HG02938 (cell line): ENCODE measurements around the gene PRSS50.
"Not testable (repeated sequence)": the region's sequence is repeated elsewhere in the genome, so short reads cannot be mapped to it uniquely, and the experiment has no call there.

Source experiments
- ATAC-seq: cut with Tn5 transposase; IDR thresholded peaks from one replicate; pipeline ENCODE4 v1.9.1; 2021; ENCODE audit warnings: mild to moderate bottlenecking, moderate library complexity; ENCODE audit not compliant: unreplicated experiment

Gene PRSS50

GRCh38 chr3:46709721-46710120 lies 7.9 kb downstream of the PRSS50 start:
- no peak for ATAC-seq

GRCh38 chr3:46709157-46709654 lies 8.5 kb downstream of the PRSS50 start:
- no peak for ATAC-seq

DNA sequence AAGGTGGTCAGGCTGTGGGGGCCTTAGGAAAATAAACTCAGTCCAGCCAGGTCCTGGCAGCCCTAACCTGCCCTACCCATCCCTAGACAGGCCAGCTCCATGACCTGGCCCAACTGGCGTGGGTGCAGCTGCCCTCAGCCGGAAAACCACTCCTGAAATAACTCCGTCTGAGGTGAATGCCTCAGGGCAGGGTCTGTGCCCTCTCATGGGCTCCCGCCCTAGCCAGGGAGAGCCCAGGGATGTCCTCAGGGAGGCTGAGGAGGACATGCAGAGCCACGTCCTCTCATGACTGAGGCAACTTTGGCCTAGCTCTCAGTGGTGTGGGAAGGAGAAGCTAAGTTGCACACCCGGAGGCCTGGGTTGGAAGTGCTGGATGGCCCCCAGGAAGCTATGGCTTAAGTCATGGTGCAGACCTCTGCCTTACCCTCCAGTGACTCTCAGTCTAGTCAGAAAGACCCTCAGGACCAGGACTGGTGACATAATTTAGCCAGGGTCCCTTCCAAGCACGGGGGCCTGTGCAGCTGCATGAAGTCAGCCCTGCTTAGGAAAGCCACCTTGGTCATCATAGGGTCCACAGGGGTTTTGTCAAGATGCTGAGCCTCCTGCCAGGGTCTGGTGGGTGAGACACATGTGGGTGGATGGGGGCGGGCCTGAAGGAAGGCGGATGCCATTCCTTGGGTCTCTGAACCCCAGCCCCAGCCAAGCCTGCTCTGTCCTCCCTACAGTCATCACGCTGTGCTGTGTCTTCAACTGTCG lies 9.1 kb downstream of the PRSS50 start:
- ATAC-seq: no peak

DNA sequence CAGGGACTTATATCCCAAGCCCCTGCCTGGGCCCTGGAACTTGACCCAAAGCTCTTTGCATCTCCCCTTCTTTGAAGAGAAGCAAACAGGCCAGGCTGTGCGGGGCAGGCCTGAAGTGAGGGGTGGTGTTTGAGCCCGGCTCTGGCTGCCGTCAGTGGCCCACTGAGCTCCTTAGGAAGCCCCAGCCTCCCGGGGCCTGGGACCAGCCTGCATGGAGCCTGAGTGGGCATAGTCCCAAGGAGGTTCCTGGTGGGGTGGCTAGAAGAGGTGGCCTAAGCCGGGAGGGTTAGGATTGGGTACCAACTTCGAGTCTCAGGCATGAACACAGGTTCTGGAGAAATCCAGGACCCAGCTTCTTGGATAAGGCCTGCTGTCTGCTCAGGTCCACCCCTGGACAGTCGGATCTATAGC lies 10.1 kb downstream of the PRSS50 start:
- no peak for ATAC-seq

- ATAC-seq: no peak
These were observed 10.7 kb downstream of the PRSS50 start for GRCh38 chr3:46706771-46707582.

- no peak for ATAC-seq
These were observed 11.7 kb downstream of the PRSS50 start for GRCh38 chr3:46705751-46706552.

DNA sequence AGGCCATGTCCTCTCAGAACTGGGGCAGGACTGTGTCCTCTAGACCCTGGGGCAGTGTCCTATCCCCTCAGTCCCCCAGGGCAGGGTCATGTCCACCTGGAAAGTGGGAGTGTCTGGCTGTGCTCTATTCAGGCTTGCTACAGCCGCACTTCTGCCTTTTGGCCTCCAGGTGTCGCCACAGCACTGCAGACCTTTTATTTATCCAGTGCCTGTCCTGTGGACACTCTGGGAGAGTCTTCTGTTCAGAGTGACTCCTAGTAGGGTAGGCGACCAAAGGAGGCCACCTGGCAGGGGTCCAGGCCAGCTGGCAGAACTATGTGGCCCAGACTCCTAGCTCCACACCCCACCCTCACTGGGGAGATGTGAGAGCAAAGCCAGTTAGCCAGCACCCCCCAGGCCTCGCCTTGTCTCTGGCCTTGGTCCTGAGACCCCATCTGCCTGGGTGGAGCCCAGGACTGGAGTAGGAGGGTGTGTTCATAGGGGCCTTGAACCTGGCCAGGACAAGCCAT lies 12.6 kb downstream of the PRSS50 start:
- ATAC-seq: no peak

DNA sequence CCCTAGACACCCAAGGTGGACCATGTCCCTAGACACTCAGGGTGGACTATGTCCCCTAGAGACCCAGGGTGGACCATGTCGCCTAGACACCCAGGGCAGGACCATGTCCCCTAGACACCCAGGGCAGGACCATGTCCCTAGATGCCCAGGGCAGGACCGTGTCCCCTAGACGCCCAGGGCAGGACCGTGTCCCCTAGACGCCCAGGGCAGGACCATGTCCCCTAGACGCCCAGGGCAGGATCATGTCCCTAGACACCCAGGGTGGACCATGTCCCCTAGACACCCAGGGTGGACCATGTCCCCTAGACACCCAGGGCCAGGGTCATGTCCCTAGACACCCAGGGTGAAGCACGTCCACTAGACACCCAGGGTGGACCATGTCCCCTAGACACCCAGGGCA lies 13.3 kb downstream of the PRSS50 start:
- ATAC-seq: not testable (repeated sequence)

- ATAC-seq: no peak
These were observed 14.6 kb downstream of the PRSS50 start for GRCh38 chr3:46703013-46703520.

- ATAC-seq: no peak
These were observed 15.2 kb downstream of the PRSS50 start for GRCh38 chr3:46702246-46703012.

DNA sequence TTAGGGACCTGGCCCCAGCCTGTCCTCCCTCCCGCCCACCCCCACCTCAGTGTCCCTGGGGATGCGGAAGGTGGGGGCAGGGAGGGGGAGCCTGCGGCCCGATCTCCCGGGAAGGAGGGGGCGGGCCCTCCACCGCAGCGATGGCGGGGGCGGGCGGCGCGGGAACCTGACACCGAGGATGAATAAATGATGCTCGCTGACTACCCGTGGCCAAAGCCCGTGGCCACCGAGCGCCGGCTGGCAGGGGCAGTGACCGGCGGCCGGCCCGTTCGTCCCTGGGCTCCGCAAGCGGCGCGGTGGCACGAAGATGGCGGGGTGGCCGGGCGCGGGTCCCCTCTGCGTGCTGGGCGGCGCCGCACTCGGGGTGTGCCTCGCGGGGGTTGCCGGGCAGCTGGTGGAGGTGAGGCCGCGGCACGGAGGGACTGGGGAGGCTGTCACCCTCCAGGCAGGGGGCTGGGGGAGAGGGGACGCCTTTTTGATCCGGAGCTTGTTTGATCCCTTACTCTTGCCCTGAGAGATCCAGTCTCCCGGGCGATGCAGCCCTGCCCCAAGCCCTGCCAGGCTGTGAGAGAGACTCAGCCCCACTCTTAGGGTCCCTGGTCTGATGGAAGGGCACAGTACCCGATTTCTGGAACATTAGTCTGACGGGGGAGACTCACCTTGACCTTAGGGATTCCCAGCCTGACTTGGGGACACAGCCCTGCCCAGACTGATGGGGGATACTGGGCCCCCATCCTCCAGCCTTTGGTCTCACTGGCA lies 16.3 kb downstream of the PRSS50 start, which contains the start of gene TMIE:
Gene TMIE (plus strand): TSS at position 212 of the 759 bp plus-strand sequence. CDS start 96 bp downstream, at position 308.
- ATAC-seq: no peak

DNA sequence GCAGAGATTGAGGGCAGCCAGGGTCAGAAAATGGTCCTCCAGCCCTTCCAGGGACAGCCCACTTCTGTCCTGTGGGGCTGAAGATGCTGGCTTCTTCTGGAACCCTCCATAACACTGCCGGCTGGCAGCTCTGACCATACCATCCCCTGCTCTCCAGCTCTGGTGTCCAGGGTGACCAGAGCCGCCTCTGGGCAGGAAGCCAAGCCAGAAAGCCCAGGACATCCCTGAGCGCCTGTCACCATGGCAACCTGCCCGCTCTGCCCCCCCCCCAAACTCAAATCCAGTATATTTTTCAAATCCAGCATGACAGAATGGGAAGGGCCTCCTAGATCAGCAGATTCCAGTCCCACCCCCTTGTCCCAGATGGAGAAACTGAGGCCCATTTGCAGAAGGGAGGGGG lies 16.9 kb downstream of the PRSS50 start:
- no peak for ATAC-seq

- ATAC-seq: no peak
These were observed 17.8 kb downstream of the PRSS50 start for GRCh38 chr3:46699676-46700523.

GRCh38 chr3:46695962-46696894 lies 21.4 kb downstream of the PRSS50 start:
- ATAC-seq: no peak

DNA sequence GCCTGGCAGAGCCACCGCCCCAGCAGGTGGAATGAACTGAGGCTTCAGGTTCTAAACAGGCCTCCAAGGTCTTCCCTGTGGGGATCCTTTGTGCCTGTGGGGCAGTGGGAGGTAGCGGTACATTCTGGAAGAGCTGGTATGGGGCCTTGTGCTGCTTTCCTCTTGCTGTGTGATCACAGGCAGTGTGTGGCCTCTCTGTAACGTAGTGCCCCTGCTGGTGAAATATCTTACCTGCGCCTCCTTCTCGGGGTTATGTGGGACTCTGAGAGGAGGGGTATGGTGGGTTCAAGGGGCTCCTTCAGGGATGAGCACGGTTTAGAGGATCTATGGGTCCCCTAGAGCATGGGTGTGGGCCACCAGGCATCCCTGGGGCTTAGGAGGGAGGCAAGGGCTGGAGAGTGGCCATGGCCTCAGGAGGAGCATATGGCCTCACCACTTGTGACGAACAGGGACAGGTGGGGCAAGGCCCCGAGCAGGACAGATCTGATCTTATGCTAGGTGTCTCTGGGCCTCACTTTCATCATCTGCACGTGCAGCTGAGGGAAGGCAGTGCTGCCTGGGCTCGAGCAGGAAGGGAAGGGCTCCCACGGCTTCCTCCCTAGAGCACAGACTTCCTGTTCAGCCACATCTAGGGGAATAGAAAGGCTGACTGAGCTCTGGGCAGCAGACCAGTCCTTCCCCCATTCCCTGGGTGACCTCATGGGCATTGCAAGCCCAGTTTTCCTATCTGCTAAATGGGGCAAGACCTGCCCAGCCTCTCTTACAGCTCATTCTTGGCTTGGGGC lies 22.3 kb downstream of the PRSS50 start:
- no peak for ATAC-seq

GRCh38 chr3:46694520-46694919 lies 23.1 kb downstream of the PRSS50 start:
- no peak for ATAC-seq

DNA sequence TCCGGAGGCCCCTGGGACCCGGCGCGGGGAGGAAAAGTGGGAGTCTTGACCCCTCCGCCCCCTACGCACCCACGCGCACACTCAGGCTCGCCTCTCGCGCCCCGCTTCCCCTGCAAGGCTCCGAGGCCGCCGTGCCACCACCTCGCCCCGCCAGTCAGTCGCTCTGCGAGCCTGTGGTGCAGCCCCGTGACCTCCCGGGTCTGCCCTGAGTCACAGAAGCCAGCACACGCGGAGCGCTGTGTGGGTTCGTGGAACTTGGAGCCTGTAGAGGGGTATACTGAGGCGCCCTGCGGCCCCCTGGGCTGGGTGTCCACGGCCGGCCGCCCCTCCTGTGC lies 23.8 kb downstream of the PRSS50 start:
- ATAC-seq: no peak
